SK-N-MC (cell line): ENCODE measurements around the gene BTNL8.

Source experiments
- DNase-seq: peaks from one replicate; pipeline ENCODE4 v3.0.0-alpha.2; 2011; ENCODE audit warnings: low read depth, low spot score
- H3K27ac ChIP-seq: fragments of 200-600 bp; sonication (generic); 2 replicates; pipeline ENCODE4 v1.5.1; 2016; ENCODE audit warnings: mixed run types
- H3K36me3 ChIP-seq: fragments of 200-600 bp; sonication (generic); 2 replicates; pipeline ENCODE4 v1.6.1; 2017; ENCODE audit warnings: antibody characterized with exemption, low read length, mixed read lengths; ENCODE audit not compliant: insufficient read depth
- H3K4me3 ChIP-seq: fragments of 200-600 bp; sonication (generic); 2 replicates; pipeline ENCODE4 v1.5.1; 2016
- H3K9ac ChIP-seq: fragments of 200-600 bp; sonication (generic); 2 replicates; pipeline ENCODE4 v1.8.0; 2017; ENCODE audit warnings: mixed run types, mixed read lengths; ENCODE audit not compliant: insufficient read length
- H3K9me3 ChIP-seq: fragments of 200-600 bp; sonication (generic); 2 replicates; pipeline ENCODE4 v1.6.1; 2017; ENCODE audit warnings: low read depth, mild to moderate bottlenecking, antibody characterized with exemption, low read length, moderate library complexity, mixed read lengths
- EZH2 ChIP-seq: fragments of 200-600 bp; sonication (generic); IDR thresholded peaks from one replicate; pipeline ENCODE4 v1.6.1; 2017; ENCODE audit warnings: antibody characterized with exemption
- FOXP2 ChIP-seq: optimal IDR thresholded peaks from 2 replicates; pipeline ENCODE3; 2011; ENCODE audit warnings: mild to moderate bottlenecking, moderate library complexity; ENCODE audit not compliant: insufficient read depth; ENCODE audit errors: extremely low read length, control extremely low read depth
- POLR2AphosphoS5 ChIP-seq: IDR thresholded peaks from 2 replicates; pipeline ENCODE4 v1.6.1; 2012; ENCODE audit warnings: mild to moderate bottlenecking, low read depth, low read length, borderline replicate concordance

Gene BTNL8

GRCh38 chr5:180908400-180908799, 9.4 kb downstream of the BTNL8 start:
- Histone ChIP-seq H3K9ac (no peak overlapping the region), H3K9me3 (no peaks in the 10 kb centered on the region), H3K4me3 (no peak overlapping the region), H3K27ac (no peak overlapping the region), H3K36me3 (no peaks in the 10 kb centered on the region)
- TF ChIP-seq POLR2AphosphoS5 (no peak), EZH2 (no peak), FOXP2 (no peak)
- no peak for DNase-seq

DNA sequence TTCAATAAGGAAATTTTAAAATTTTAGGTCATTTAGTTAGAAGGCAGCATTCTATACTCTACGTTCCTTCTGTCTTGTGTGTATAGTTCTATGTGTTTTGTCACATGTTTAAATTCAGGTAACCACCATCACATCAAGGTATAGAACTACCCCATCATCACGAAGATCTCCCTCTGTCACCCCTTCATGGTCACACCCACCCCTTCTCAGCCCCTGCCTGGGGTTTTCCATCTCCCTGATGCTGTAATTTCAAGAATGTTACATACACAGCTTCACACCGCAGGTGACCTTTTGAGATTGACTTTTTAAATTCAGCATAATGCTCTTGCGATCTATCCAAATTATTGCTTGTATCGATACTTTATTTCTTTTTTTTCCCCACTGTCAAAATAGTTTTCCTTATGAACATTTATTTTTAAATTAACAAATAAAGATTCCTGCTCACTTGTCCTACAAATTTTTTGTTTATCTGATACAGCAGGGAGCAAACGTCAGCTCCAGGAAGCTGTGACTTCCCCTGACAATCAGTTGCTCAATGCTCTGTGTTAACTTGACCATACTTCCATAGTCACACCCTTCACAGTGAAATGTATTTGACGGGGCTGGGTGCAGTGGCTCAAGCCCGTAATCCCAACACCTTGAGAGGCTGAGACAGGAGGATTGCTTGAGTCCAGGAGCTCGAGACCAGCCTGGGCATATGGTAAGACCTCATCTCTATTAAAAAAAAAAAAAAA, 10.2 kb downstream of the BTNL8 start:
- H3K27ac ChIP-seq: no peak overlapping the region
- DNase-seq: no peak
- no peak overlapping the region for H3K9ac ChIP-seq

GRCh38 chr5:180909782-180910181, 10.8 kb downstream of the BTNL8 start:
- DNase-seq: no peak
- no peak overlapping the region for H3K27ac ChIP-seq
- H3K36me3 ChIP-seq: no peaks in the 10 kb centered on the region
- H3K9ac ChIP-seq: no peak overlapping the region
- no peaks in the 10 kb centered on the region for H3K9me3 ChIP-seq
- H3K4me3 ChIP-seq: no peak overlapping the region
- TF ChIP-seq FOXP2 (no peak), EZH2 (no peak), POLR2AphosphoS5 (no peak)

More for the DNA sequence above, 10.2 kb downstream of the BTNL8 start:
- H3K4me3 ChIP-seq: no peak overlapping the region
- no peaks in the 10 kb centered on the region for H3K9me3 ChIP-seq
- H3K36me3 ChIP-seq: no peaks in the 10 kb centered on the region
- TF ChIP-seq FOXP2: no peak
- no peak for TF ChIP-seq EZH2
- no peak for TF ChIP-seq POLR2AphosphoS5

DNA sequence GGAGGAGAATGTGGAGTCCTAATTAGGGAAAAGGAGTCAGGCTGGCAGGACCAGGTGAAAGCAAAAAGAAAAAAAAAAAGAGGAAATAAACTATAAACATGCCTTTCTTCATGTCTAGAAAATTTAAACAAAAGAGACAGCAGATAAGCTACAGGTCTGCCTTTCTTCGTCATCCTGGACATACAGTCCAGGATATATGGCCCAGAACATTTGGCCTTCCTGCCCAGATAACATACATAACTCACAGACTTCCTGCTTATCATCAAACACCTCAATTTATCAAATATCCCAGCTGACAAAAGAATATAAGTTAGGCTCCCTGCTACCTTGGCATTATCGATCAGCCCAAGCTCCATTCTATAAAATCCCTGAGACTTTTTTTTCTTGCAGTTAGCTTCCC, 11.2 kb downstream of the BTNL8 start:
- Histone ChIP-seq H3K9me3 (no peaks in the 10 kb centered on the region), H3K27ac (no peak overlapping the region), H3K4me3 (no peak overlapping the region), H3K36me3 (no peaks in the 10 kb centered on the region), H3K9ac (no peak overlapping the region)
- DNase-seq: no peak
- TF ChIP-seq FOXP2 (no peak), EZH2 (no peak), POLR2AphosphoS5 (no peak)

DNA sequence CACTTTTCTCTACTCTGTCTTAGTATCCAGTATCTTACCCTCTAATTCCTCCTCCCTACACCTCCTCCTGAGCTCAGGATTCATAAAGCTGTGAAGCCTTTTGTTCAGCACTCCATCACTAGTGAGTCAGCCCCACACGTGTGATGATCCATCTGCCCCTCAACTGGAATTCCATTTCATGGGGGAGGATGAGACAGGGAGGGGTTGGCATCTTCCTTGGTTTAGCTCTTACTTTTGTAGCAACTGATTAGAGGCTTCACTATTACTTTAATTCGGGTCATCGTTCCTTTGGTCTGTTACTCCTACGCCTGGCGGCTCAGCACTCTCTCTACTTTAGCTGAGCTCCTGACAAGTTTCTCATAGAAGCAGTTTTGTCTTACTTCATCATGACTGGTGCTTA, 11.8 kb downstream of the BTNL8 start:
- Histone ChIP-seq H3K4me3 (no peak overlapping the region), H3K9ac (no peak overlapping the region), H3K27ac (no peak overlapping the region), H3K9me3 (no peaks in the 10 kb centered on the region), H3K36me3 (no peaks in the 10 kb centered on the region)
- TF ChIP-seq POLR2AphosphoS5: no peak
- TF ChIP-seq FOXP2: no peak
- no peak for TF ChIP-seq EZH2
- DNase-seq: no peak

DNA sequence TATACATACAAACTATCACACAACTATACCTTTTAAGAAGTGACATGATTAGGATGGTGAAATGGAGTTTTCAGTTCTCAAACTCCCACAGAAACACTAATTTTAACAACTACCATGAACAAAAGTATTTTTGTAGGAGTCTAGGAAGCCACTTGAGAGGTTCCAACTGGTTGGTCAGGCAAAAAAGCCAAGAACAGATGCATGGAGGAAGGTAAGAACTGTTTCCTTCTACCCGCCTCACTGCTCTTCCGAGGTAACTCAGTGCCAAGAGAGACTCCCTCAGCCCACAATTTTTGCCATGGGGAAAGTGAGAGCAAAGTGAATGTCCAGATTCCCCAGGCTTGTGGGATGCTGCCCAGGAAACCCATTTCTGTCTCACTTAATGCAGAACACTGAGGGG, 15.7 kb downstream of the BTNL8 start:
- no peak for DNase-seq
- no peaks in the 10 kb centered on the region for H3K9me3 ChIP-seq
- H3K36me3 ChIP-seq: no peaks in the 10 kb centered on the region
- no peak overlapping the region for H3K9ac ChIP-seq
- no peak overlapping the region for H3K4me3 ChIP-seq
- no peak for TF ChIP-seq EZH2
- TF ChIP-seq POLR2AphosphoS5: no peak
- TF ChIP-seq FOXP2: no peak
- H3K27ac ChIP-seq: no peak overlapping the region

DNA sequence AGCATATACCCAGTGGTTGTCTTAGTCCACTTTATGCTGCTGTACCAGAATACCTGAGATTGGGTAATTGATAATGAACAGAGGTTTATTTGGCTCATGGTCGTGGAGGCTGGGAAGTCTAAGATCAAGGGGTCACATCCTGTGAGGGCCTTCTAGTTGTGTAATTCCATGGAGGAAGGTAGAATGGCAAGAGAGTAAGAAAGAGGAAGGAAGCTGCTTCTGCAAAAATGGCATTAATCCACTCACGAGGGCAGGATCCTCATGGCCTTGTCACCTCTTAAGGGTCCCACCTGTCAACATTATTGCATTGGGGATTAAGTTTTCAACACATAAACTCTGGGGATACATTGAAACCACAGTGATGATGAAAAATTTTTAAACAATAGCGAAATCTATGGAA, 17.0 kb downstream of the BTNL8 start:
- Histone ChIP-seq H3K27ac (no peak overlapping the region), H3K9ac (no peak overlapping the region), H3K36me3 (no peaks in the 10 kb centered on the region), H3K4me3 (no peak overlapping the region), H3K9me3 (no peaks in the 10 kb centered on the region)
- TF ChIP-seq FOXP2 (no peak), POLR2AphosphoS5 (no peak), EZH2 (no peak)
- no peak for DNase-seq

DNA sequence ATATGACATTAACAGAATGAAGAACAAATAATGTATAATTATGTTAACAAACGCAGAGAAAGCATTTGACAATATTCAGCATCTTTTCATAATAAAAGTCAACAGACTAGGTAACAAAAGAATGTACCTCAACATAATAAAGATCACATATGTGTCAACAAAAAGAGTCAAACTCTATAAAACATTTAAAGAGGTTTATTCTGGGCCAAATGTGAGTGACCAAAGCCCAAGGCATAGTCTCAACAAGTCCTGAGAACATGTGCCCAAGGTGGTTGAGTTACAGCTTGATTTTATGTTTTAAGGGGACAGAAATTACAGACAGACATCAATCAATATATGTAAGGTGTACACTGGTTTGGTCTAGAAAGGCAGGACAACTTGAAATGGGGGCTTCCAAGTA, 19.4 kb downstream of the BTNL8 start:
- no peak overlapping the region for H3K9ac ChIP-seq
- TF ChIP-seq EZH2 (no peak), POLR2AphosphoS5 (no peak), FOXP2 (no peak)

DNA sequence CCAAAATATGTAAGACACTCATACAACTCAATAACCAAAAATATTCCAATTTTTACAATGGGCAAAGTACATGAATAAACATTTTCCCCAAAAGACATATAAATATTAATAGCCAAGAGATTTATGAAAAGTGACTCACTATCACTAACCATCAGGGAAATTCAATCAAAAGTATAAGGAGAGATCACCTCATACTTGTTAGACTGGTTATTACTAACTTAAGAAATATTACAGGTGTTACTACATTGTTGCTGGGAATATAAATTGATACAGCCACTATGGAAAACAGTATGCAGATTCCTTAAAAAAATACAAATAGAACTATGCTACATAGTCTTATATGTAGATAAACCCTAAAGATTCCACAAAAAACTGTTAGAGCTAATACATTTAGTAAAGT, 21.8 kb downstream of the BTNL8 start:
- Histone ChIP-seq H3K4me3 (no peak overlapping the region), H3K9ac (no peak overlapping the region), H3K9me3 (no peaks in the 10 kb centered on the region), H3K27ac (no peak overlapping the region), H3K36me3 (no peaks in the 10 kb centered on the region)
- DNase-seq: no peak
- TF ChIP-seq EZH2: no peak
- TF ChIP-seq POLR2AphosphoS5: no peak
- no peak for TF ChIP-seq FOXP2

More for the DNA sequence above, 19.4 kb downstream of the BTNL8 start:
- DNase-seq: no peak
- Histone ChIP-seq H3K27ac (no peak overlapping the region), H3K4me3 (no peak overlapping the region), H3K36me3 (no peaks in the 10 kb centered on the region), H3K9me3 (no peaks in the 10 kb centered on the region)
